ENCODE data around the gene ITGB5.
A peak's percentile ranks its signal among the peaks of the same experiment; 100 is the strongest.

The ITGB5 gene

DNA sequence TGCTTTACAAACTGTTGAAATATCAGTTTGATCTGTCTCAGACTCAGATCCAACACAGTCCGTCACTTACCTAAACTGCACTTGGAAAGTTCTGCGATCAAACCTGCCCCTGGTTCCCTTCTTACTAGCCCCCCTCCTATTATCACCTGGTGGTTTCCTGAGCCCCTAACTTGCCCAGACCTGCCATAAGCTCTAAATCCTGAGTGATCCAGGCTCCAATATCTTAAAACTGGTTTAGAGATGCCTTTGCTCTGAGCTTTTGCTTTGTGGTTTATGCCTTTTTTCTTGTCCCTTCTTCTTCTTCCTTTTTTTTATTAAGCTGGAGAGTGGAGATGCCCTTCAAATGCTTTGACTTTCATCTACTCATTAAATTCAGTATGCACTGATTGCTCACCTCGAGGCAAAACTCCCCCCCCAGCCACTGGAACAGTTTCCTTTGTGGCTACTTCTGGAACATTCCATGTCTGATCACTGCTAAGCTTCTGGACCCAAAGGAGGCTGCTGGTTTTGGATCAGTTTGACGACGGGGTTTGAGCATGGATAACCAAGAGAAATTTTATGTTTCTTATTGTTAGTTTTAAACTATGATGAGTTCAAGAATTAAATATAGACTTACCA is 3.5 kb upstream of the ITGB5 start:
- DNase-seq = no peak

- no peak for DNase-seq
Observed at GRCh38 chr3:124888482-124889441, 1.6 kb upstream of the ITGB5 start.

GRCh38 chr3:124887932-124888298 is 750 bp upstream of the ITGB5 start:
- DNase-seq = no peak

DNA sequence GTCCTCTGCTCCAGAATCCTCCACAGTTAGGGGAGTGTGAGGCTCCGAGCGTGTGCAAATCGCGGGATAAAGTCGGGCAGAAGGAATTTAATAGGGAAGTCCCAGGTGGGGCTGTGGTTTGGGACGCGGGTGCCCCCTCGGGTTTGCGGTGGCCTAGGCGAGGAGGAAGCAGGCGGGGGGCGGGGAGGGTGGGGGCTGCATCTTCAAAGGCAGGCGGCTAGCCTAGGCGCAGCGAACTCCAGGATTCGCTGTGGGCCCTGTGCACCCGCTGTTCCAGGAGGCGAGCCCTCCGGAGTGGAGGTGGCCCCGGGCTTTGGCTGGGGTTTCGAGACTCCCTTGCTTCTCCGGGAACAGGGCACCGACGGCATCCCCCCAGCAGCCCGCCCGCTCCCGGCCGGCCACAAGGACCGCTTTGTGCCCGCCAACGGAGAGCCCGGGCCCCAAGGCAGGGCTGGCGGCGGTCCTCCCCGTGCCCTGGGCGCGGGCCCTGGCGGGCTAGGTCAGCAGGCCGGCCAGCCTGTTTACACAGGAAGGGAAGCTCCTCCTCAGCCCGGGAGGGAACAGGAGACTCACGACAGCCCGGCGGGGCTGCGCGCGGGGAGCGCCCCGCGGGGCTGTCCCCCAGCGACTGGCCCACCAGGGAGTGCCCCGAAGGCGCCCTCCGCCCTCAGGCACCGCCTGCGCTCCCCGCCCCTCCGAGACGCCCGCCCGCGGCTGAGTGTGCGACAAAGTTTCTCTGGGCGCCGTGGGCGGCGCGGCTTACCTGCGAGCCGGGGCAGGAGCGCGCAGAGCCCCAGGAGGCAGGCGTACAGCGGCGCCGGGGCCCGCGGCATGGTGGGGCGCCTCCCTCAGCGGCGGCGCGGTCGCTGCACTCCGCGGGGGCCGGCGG is 753 bp downstream of the ITGB5 start:
- peak; percentile 70 for DNase-seq

DNA sequence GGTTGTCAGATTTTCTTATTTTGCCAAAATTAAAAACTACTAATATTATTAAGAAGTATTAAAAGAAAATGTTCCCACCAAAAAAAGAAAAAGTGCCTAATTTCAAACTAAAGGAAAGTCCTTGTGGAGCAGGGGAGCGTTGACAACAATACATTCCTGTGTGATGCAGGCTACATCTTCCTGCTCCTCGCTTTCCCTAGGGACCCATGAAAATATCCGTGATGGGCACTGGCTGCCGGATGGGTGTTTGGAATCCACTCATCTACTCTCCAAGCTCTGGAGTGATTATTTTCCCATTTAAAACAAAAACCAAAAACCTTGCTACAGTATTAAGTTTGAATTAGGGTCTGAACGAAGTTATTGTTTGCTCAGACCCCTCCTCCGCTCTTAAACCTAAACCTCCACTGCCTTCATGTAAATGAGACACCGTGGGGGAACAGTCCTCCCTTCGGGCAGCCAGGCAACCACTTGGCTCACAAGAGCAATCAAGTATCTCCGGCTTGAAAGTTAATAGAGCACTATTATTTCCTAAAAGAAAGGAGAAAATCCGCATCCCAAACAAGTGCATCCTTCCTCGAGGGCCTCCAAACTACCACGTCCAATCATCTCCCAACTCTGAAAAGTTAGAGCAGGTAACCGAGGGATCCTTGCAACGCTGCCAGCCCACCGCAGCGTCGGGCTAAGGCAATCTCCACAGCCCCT is 1.5 kb downstream of the ITGB5 start:
- DNase-seq = peak; percentile 46

GRCh38 chr3:124884474-124885101 is 2.6 kb downstream of the ITGB5 start:
- no peak for DNase-seq

DNA sequence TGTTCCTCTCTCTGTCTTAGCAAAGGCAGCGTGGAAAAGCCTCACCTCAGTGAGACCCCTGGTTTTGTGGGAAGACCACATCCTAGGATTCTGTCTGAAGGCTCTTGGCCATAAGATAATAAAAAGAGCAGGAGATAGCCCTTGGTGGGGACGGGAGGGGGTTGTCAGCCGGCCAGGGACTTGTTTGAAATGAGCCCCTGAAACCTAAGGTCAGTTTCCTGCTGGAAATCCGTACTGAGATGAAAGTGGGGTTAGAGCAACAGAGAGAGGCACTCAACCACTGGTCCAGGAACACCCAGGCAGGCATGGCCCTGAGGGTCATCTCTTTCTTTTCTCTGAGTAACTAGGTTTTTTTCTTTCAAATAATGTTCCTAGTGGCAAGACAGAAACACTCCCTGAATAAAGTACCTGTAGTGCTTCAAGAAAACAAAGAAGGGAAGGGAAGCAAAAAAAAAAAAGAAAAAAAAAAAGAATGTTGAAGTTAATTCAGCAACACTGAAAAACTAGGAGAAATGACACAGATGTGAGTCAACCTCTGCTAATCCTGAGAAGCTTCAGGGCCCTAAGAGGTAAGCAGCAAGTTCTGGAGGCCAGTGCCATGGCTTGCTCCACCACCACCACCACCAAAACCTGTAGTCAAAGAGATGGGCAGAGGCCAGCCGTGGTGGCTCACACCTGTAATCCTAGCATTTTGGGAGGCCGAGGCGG is 3.2 kb downstream of the ITGB5 start:
- no peak for DNase-seq

GRCh38 chr3:124882816-124883747 is 4.1 kb downstream of the ITGB5 start:
- DNase-seq = no peak

DNA sequence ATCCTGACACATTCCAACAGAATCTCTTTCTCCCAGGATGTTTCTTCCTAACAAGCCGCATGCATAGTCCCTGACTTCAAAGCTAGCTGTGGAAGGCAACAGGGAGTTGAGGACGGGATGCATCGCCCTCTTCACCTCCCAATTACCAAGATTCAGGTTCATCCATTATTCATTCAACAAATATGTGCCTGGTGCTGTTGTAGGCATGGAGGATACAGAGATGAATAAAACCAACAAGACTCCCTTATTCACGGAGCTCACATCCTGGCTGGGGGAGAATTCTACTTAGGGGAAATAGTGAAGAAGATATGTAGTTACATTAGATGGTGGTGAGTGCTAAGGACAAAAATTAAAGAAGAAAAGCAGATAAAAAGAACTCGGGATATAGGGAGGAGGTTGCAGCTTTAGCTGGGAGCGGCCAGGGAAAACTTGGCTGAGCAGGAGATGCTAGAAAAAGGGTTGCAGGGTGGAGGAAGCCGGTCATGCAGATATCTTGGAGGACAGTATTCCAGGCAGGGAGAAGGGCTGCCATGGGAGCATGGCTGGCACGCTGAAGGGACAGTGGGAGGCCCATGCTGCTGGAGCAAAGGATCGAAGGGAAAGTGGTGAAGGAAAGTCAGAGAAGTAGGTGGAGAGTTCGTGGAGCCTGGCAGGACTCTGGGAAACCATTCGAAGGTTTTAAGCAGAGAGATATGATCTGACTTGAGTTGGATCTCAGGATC is 5.0 kb downstream of the ITGB5 start:
- DNase-seq = no peak

DNA sequence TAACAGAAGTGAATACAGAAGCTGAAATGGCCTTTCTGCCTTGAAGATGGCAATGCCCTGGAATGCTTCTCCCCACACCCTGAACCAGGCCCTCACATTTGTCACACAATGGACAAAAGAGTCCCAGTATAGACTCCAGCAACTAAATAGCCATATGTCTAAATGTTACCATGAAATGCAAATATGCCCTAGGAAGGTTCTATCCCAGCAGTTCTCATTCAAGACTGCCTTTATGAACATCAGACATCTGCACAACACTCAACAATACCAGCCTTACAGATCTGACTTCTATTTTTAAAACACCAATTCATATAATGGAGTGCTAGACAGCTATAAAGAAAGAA is 7.9 kb downstream of the ITGB5 start:
- no peak for DNase-seq

DNA sequence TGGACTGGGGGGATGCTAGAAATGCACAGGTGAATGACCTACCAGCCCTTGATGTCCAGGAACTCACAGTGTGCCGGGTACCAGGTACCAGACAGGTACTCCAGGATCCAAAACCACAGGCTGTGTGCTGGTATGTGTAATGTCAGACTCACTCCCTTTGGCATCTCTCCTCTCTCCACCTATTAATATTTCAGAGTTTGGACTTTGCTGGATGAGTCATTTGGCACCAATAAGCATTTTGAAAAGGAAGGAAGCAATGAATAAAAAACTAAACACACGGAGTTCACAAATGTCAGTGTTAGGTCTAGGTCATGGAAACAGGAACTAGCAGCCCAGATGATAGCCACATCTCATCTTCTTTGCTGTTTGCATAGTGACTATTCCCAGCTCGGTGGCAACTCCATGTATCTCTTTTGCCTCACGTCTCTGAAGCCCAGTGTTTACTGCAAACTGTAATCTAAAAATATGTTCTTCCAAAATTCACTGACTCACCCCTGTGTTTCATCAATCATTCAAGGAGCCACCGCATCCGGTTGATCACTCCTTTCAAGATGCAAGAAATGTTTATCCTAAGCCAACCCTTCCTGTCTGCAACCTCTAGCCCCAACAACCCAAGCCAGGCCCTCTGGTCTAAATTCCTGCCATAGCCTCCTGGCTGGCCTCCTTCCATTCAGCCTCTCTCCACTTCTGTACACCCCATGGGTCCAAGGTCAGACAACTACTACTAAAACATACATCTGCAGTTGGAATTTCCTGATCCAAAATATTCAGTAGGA is 8.4 kb downstream of the ITGB5 start:
- no peak for DNase-seq

GRCh38 chr3:124877674-124878073 is 9.5 kb downstream of the ITGB5 start:
- DNase-seq = no peak

GRCh38 chr3:124876401-124876878 is 10.7 kb downstream of the ITGB5 start:
- no peak for DNase-seq

- DNase-seq = no peak
Observed at GRCh38 chr3:124873226-124873625, 13.9 kb downstream of the ITGB5 start.

- DNase-seq = no peak
Observed at GRCh38 chr3:124867511-124867910, 19.7 kb downstream of the ITGB5 start.

DNA sequence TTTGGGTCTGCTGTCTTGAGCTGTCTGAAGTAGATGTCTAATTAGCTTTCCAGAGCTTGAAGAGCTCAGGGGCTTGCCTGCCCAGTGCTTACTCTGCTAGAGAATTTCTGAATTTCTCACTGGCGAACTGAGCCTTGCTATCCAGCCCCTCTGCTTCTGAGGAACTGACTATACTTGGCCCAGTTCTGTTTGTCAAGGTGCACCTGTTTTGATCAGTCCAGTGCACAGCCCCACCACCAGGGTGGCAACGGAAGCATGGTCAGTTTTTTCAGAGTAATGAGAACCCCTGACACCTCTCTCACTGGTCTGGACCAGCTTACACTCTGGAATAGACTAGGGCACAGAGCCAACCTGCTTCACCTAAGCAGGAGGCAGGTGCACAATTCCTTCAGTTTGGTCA is 25.2 kb downstream of the ITGB5 start:
- no peak for DNase-seq

- DNase-seq = no peak
Observed at GRCh38 chr3:124861041-124861440, 26.1 kb downstream of the ITGB5 start.

DNA sequence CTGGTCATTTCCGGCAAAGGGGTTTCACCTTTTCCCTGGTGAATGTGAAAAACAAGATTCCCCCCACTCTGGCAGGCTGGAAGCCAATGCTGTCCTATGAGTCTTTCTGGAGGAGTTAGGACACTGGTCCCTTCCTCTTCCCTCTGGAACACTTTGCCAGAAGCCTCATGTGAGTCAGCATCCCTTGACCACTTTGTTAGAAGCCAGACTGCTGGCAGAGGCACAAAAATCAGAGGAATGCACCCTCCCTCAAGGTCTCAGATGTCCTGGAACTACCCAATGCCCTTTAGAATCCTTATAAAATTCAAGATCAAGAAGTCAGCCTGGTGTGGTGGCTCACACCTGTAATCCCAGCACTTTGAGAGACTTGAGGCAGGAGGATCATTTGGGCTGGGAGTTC is 26.6 kb downstream of the ITGB5 start:
- no peak for DNase-seq

- no peak for DNase-seq
Observed at GRCh38 chr3:124859025-124859424, 28.1 kb downstream of the ITGB5 start.

Data from NCI-H82 (cell line).